GM12878 (cell line): ENCODE measurements around the gene HSD3B2. TPM values are rescaled to one million over a fixed set of nuclear protein-coding genes. Genes with fewer than 3 reads are reported as not detected.

Experiments
- ATAC-seq: fragments of 200-7000 bp; cut with Tn5 transposase; 3 replicates; pipeline ENCODE4 v1.9.1; 2020; ENCODE audit warnings: mild to moderate bottlenecking, moderate library complexity
- BruUV-seq: library from RNA; stranded (reverse); fragments of 400-500 nt; replicated peaks from 2 replicates; lab custom pipeline; 2021; lab: Mats Ljungman, UMichigan
- CTCF ChIA-PET: fragments of 300-600 bp; sonication (Branson Sonifier 250); formaldehyde crosslinking; extraction: SDS; loops from one replicate; lab custom pipeline; 2021; ENCODE audit warnings: inconsistent platforms; lab: Yijun Ruan, JAX
- POLR2A ChIA-PET: fragments of 350-600 bp; formaldehyde crosslinking; extraction: SDS; loops from one replicate; lab custom pipeline; 2021; ENCODE audit warnings: inconsistent platforms; lab: Charles Lee
- RAD21 ChIA-PET: fragments of 300-600 bp; sonication (Branson Sonifier 250); formaldehyde crosslinking; loops from one replicate; lab custom pipeline; 2023; ENCODE audit warnings: antibody characterized with exemption; ENCODE audit not compliant: unreplicated experiment; lab: Charles Lee
- SMC1A ChIA-PET: fragments of 300-600 bp; sonication (Branson Sonifier 250); formaldehyde crosslinking; loops from one replicate; lab custom pipeline; 2023; ENCODE audit not compliant: unreplicated experiment, uncharacterized antibody; lab: Charles Lee
- DNase-seq: peaks from one replicate; pipeline ENCODE4 v3.0.0-alpha.2; 2011; ENCODE audit warnings: low read depth, low spot score
- FAIRE-seq: peaks from 3 replicates; lab custom pipeline; 2011; peaks lifted over from hg19 to GRCh38; lab: Jason Lieb, UNC
- H2AFZ ChIP-seq: 2 replicates; pipeline ENCODE4 v1.6.0; 2011; ENCODE audit warnings: low read depth, low read length, control low read depth; ENCODE audit not compliant: control insufficient read depth
- H3K27ac ChIP-seq: 2 replicates; pipeline ENCODE4 v1.5.1; 2011; ENCODE audit warnings: control low read depth; ENCODE audit not compliant: control insufficient read depth, insufficient read depth
- H3K27me3 ChIP-seq, 2 experiments: replicated peaks in 1 of 2; 2 replicates each; pipeline versions ENCODE4 v1.6.0 to v1.6.1; 2011; ENCODE audit warnings: low read length in 1 of 2; ENCODE audit not compliant: control insufficient read depth in 2 of 2, insufficient read depth in 2 of 2
- H3K36me3 ChIP-seq, 2 experiments: 2 replicates each; pipeline ENCODE4 v1.5.1; 2011; ENCODE audit warnings: low read length in 1 of 2; ENCODE audit not compliant: control insufficient read depth in 2 of 2, insufficient read depth in 2 of 2
- H3K4me1 ChIP-seq: 2 replicates; pipeline ENCODE4 v1.6.1; 2011; ENCODE audit warnings: mild to moderate bottlenecking, low read length, moderate library complexity, mixed read lengths; ENCODE audit not compliant: control insufficient read depth, insufficient read depth
- H3K4me2 ChIP-seq: 2 replicates; pipeline ENCODE4 v1.6.0; 2011; ENCODE audit warnings: control low read depth; ENCODE audit not compliant: control insufficient read depth, insufficient read depth
- H3K4me3 ChIP-seq: fragments of 200-600 bp; sonication (generic); 2 replicates; pipeline ENCODE4 v1.5.1; 2016
- H3K79me2 ChIP-seq: 2 replicates; pipeline ENCODE4 v1.6.0; 2011; ENCODE audit warnings: low read length; ENCODE audit not compliant: control insufficient read depth, insufficient read depth
- H3K9ac ChIP-seq: 2 replicates; pipeline ENCODE4 v1.8.0; 2011; ENCODE audit warnings: low read length, control low read depth, mixed read lengths; ENCODE audit not compliant: control insufficient read depth, insufficient read depth
- H3K9me3 ChIP-seq: replicated peaks from 3 replicates; pipeline ENCODE4 v1.5.1; 2011; ENCODE audit warnings: mild to moderate bottlenecking, low read length; ENCODE audit not compliant: control insufficient read depth, insufficient read depth
- H4K20me1 ChIP-seq: 2 replicates; pipeline ENCODE4 v1.6.0; 2011; ENCODE audit not compliant: control insufficient read depth, insufficient read depth
- BACH1 ChIP-seq: fragments of 450-650 bp; IDR thresholded peaks from 2 replicates; pipeline ENCODE4 v1.6.1; 2017; ENCODE audit warnings: mild to moderate bottlenecking, borderline replicate concordance
- CTCF ChIP-seq, 3 experiments: IDR thresholded peaks in 2 of 3; conservative IDR thresholded peaks in 1 of 3; 2 replicates each; pipeline ENCODE4 v1.5.1; 2011; ENCODE audit warnings: low read depth in 3 of 3, low read length in 3 of 3, mild to moderate bottlenecking in 3 of 3, control low read depth in 2 of 3, moderate library complexity in 2 of 3, inconsistent platforms in 1 of 3, mixed read lengths in 1 of 3; ENCODE audit not compliant: control insufficient read depth in 2 of 3, insufficient read depth in 1 of 3; ENCODE audit errors: extremely low read depth in 1 of 3
- E2F4 ChIP-seq: IDR thresholded peaks from 2 replicates; pipeline ENCODE4 v1.6.1; 2012; ENCODE audit warnings: low read depth, low read length, improper control_type of control experiment
- IKZF2 ChIP-seq, 2 experiments: fragments of 450-650 bp; IDR thresholded peaks; 2 replicates each; pipeline ENCODE4 v1.6.1; 2017; ENCODE audit warnings: mild to moderate bottlenecking in 2 of 2, moderate library complexity in 2 of 2
- IRF5 ChIP-seq: fragments of 450-650 bp; IDR thresholded peaks from 2 replicates; pipeline ENCODE4 v1.6.1; 2017; ENCODE audit warnings: borderline replicate concordance
- KLF5 ChIP-seq: fragments of 450-650 bp; IDR thresholded peaks from 2 replicates; pipeline ENCODE4 v1.6.1; 2014; ENCODE audit warnings: mild to moderate bottlenecking; ENCODE audit not compliant: partially characterized antibody
- MAX ChIP-seq: IDR thresholded peaks from 2 replicates; pipeline ENCODE4 v1.6.1; 2012; ENCODE audit warnings: low read depth, low read length, improper control_type of control experiment
- MTA2 ChIP-seq: fragments of 450-650 bp; IDR thresholded peaks from 2 replicates; pipeline ENCODE4 v1.6.1; 2016; ENCODE audit warnings: low read depth, mild to moderate bottlenecking, moderate library complexity
- MTA3 ChIP-seq: IDR thresholded peaks from 2 replicates; pipeline ENCODE4 v1.6.1; 2012; ENCODE audit warnings: low read length, inconsistent platforms, borderline replicate concordance
- NBN ChIP-seq: fragments of 450-650 bp; IDR thresholded peaks from 2 replicates; pipeline ENCODE4 v1.6.1; 2016
- NFYB ChIP-seq: IDR thresholded peaks from 2 replicates; pipeline ENCODE4 v1.6.1; 2011; ENCODE audit warnings: low read depth, mild to moderate bottlenecking, low read length, improper control_type of control experiment, moderate library complexity; ENCODE audit not compliant: insufficient read depth
- RELA ChIP-seq: fragments of 450-650 bp; IDR thresholded peaks from 2 replicates; pipeline ENCODE4 v1.8.0; 2014; ENCODE audit warnings: borderline replicate concordance; ENCODE audit not compliant: partially characterized antibody
- SP1 ChIP-seq: IDR thresholded peaks from one replicate; pipeline ENCODE4 v1.6.1; 2011; ENCODE audit warnings: low read depth, low read length
- STAT3 ChIP-seq: IDR thresholded peaks from 2 replicates; pipeline ENCODE4 v1.6.1; 2011; ENCODE audit warnings: low read depth, low read length, improper control_type of control experiment
- TARDBP ChIP-seq: IDR thresholded peaks from 2 replicates; pipeline ENCODE4 v1.6.1; 2016; ENCODE audit warnings: borderline replicate concordance
- YBX1 ChIP-seq: fragments of 450-650 bp; IDR thresholded peaks from 2 replicates; pipeline ENCODE4 v1.6.1; 2016; ENCODE audit warnings: antibody characterized with exemption
- ZSCAN29 ChIP-seq: fragments of 450-650 bp; IDR thresholded peaks from 2 replicates; pipeline ENCODE4 v1.6.1; 2017; ENCODE audit warnings: mild to moderate bottlenecking, moderate library complexity
- in situ Hi-C: fragments of 300-500 bp; cut with MboI; formaldehyde crosslinking; loops from 9 replicates; pipeline ENCODE4 v1.14.3; 2018; ENCODE audit warnings: mixed read lengths
- intact Hi-C: fragments of 100-400 bp; cut with micrococcal nuclease; formaldehyde crosslinking; loops from one replicate; pipeline ENCODE4 v1.14.2; 2022; ENCODE audit not compliant: unreplicated experiment
- polyA plus RNA-seq, 11 experiments: library from polyadenylated mRNA; depleted of rRNA in 4 of 11; unstranded in 6 of 11; stranded (reverse) in 5 of 11; fragments of >200 nt; fragmentation: Nextera tagmentation in 4 of 11; fragmentation: Illumina TruSeq in 1 of 11; extraction: Ambion mirVana in 4 of 11; extraction: Trizol in 1 of 11; gene quantifications; 1 replicate in 1 of 11; 2 replicates in 10 of 11; pipeline versions ENCODE4 v1.2.1 to v1.2.3, GENCODE V29; 2011 to 2016; ENCODE audit warnings: inconsistent platforms in 2 of 11, missing spikeins in 2 of 11, low read depth in 1 of 11
- total RNA-seq, 4 experiments: library from RNA; depleted of rRNA in 3 of 4; stranded (reverse); fragments of >200 nt in 3 of 4; fragmentation: Illumina TruSeq in 1 of 4; extraction: Trizol in 1 of 4; gene quantifications; 2 replicates each; pipeline versions ENCODE4 v1.2.1 to v1.2.3, GENCODE V29; 2013 to 2021
- TF ChIP-seq, protein P1 (sequence below): fragments of 450-650 bp; formaldehyde crosslinking; IDR thresholded peaks from 2 replicates; pipeline ENCODE4 v1.5.0; 2022; ENCODE audit warnings: mild to moderate bottlenecking, missing genetic modification characterization

The HSD3B2 gene
- total and polyA plus RNA-seq, 10 of the 15 experiments (the other 5 are each of a cell fraction or from before 2014, with no cell fraction given): 0.56 TPM; not detected in 9

DNA sequence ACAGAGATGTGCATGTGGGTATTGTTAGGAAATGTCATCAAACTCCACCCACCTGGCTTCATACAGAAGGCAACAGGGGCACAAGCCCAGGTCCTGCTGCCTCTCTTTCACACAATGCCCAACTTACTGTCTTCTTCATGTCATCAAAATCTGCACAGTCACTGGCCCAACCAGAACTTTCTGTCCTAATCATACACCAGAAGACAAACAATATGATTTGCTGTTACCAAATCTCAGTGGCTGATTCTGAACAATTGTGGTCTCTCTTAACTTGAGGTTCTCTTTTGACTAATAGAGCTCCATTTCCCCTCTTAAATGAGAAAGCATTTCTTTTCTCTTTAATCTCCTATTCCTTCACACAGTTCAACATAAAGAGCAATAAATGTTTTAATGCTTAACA lies 7.7 kb downstream of the HSD3B2 start:
- no peak for TF ChIP-seq RELA
- no peak for TF ChIP-seq CTCF (IDR thresholded peaks at IDR 0.05 in 2 of 3, conservative IDR thresholded peaks at IDR 0.05 in 1 of 3; ENCODE audit: control insufficient read depth in 2 of 3, extremely low read depth in 1 of 3, insufficient read depth in 1 of 3, low read depth in 3 of 3, low read length in 3 of 3)
- TF ChIP-seq YBX1: no peak
- TF ChIP-seq, protein P1, sequence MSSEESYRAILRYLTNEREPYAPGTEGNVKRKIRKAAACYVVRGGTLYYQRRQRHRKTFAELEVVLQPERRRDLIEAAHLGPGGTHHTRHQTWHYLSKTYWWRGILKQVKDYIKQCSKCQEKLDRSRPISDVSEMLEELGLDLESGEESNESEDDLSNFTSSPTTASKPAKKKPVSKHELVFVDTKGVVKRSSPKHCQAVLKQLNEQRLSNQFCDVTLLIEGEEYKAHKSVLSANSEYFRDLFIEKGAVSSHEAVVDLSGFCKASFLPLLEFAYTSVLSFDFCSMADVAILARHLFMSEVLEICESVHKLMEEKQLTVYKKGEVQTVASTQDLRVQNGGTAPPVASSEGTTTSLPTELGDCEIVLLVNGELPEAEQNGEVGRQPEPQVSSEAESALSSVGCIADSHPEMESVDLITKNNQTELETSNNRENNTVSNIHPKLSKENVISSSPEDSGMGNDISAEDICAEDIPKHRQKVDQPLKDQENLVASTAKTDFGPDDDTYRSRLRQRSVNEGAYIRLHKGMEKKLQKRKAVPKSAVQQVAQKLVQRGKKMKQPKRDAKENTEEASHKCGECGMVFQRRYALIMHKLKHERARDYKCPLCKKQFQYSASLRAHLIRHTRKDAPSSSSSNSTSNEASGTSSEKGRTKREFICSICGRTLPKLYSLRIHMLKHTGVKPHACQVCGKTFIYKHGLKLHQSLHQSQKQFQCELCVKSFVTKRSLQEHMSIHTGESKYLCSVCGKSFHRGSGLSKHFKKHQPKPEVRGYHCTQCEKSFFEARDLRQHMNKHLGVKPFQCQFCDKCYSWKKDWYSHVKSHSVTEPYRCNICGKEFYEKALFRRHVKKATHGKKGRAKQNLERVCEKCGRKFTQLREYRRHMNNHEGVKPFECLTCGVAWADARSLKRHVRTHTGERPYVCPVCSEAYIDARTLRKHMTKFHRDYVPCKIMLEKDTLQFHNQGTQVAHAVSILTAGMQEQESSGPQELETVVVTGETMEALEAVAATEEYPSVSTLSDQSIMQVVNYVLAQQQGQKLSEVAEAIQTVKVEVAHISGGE (CRISPR knock-in tag): no peak
- no peak for TF ChIP-seq SP1
- no peak for TF ChIP-seq NBN
- no peak for TF ChIP-seq STAT3
- TF ChIP-seq MAX: no peak
- no peak for TF ChIP-seq IRF5
- no peak for TF ChIP-seq ZSCAN29
- TF ChIP-seq E2F4: no peak
- no peak for TF ChIP-seq MTA2
- TF ChIP-seq BACH1: no peak
- TF ChIP-seq MTA3: no peak
- TF ChIP-seq KLF5: no peak
- TF ChIP-seq IKZF2 (IDR thresholded peaks at IDR 0.05): no peak
- TF ChIP-seq NFYB: no peak
- TF ChIP-seq TARDBP: no peak
- no peak overlapping the region for H3K4me3 ChIP-seq
- H3K4me1 ChIP-seq: no peaks in the 10 kb centered on the region
- peak; percentile 41 for FAIRE-seq
- H3K27ac ChIP-seq: no peak overlapping the region
- ATAC-seq: peak; percentile 41
- no peak for DNase-seq
- RAD21 ChIA-PET: no interaction called here
- in situ Hi-C loops (no loop called here), intact Hi-C loops (no loop called here)
- no peaks in the 10 kb centered on the region for H3K27me3 ChIP-seq
- no peaks in the 10 kb centered on the region for H3K9me3 ChIP-seq
- no peaks in the 10 kb centered on the region for H4K20me1 ChIP-seq
- SMC1A ChIA-PET: no interaction called here
- BruUV-seq: no TSS peak
- H3K79me2 ChIP-seq: no peaks in the 10 kb centered on the region
- no peak overlapping the region for H2AFZ ChIP-seq
- CTCF ChIA-PET: no interaction called here
- no peaks in the 10 kb centered on the region for H3K36me3 ChIP-seq
- no peak overlapping the region for H3K4me2 ChIP-seq
- no peak overlapping the region for H3K9ac ChIP-seq
- POLR2A ChIA-PET: no interaction called here
